Loucy (cell line): ENCODE measurements around the gene C22orf23.
"Not testable (repeated sequence)": the region's sequence is repeated elsewhere in the genome, so short reads cannot be mapped to it uniquely, and the experiment has no call there.

Experiments used
- H2AFZ ChIP-seq: fragments of 200-600 bp; sonication (generic); 2 replicates; pipeline ENCODE4 v1.6.0; 2016; ENCODE audit warnings: antibody characterized with exemption, mild to moderate bottlenecking, low read length, moderate library complexity
- H3F3A ChIP-seq: fragments of 200-600 bp; 2 replicates; pipeline ENCODE4 v1.6.0; 2016; ENCODE audit warnings: antibody characterized with exemption, low read depth, mild to moderate bottlenecking
- H3K27me3 ChIP-seq: fragments of 200-600 bp; sonication (generic); 2 replicates; pipeline ENCODE4 v1.6.1; 2014; ENCODE audit warnings: low read length, mild to moderate bottlenecking; ENCODE audit not compliant: insufficient read depth, poor library complexity, severe bottlenecking
- H3K36me3 ChIP-seq: fragments of 200-600 bp; sonication (generic); 2 replicates; pipeline ENCODE4 v1.6.1; 2016; ENCODE audit warnings: low read length; ENCODE audit not compliant: insufficient read depth
- H3K4me1 ChIP-seq: fragments of 200-600 bp; sonication (generic); 2 replicates; pipeline ENCODE4 v1.5.1; 2014; ENCODE audit warnings: low read length, mild to moderate bottlenecking; ENCODE audit not compliant: insufficient read depth, poor library complexity, severe bottlenecking
- H3K4me2 ChIP-seq: fragments of 200-600 bp; sonication (generic); 2 replicates; pipeline ENCODE4 v1.6.0; 2014; ENCODE audit warnings: antibody characterized with exemption, low read length, low read depth, mild to moderate bottlenecking; ENCODE audit not compliant: poor library complexity, severe bottlenecking
- H3K4me3 ChIP-seq: fragments of 200-600 bp; sonication (generic); 2 replicates; pipeline ENCODE4 v1.5.1; 2014; ENCODE audit warnings: low read length, mild to moderate bottlenecking, mixed read lengths; ENCODE audit not compliant: poor library complexity, severe bottlenecking
- H3K79me2 ChIP-seq: fragments of 200-600 bp; sonication (generic); 2 replicates; pipeline ENCODE4 v1.6.1; 2014; ENCODE audit warnings: low read length; ENCODE audit not compliant: insufficient read depth
- H3K9ac ChIP-seq: fragments of 200-600 bp; sonication (generic); 2 replicates; pipeline ENCODE4 v1.6.0; 2014; ENCODE audit warnings: mild to moderate bottlenecking, low read depth, low read length, moderate library complexity; ENCODE audit not compliant: poor library complexity, severe bottlenecking
- H3K9me2 ChIP-seq: fragments of 200-600 bp; sonication (generic); replicated peaks from 2 replicates; pipeline ENCODE4 v1.6.1; 2016; ENCODE audit warnings: low read depth, low read length, mixed read lengths
- H3K9me3 ChIP-seq: fragments of 200-600 bp; sonication (generic); 2 replicates; pipeline ENCODE4 v1.6.1; 2014; ENCODE audit warnings: mild to moderate bottlenecking, antibody characterized with exemption, low read length, low read depth; ENCODE audit not compliant: insufficient read depth
- H4K20me1 ChIP-seq: fragments of 200-600 bp; sonication (generic); 2 replicates; pipeline ENCODE4 v1.6.0; 2014; ENCODE audit warnings: antibody characterized with exemption, low read length, mild to moderate bottlenecking; ENCODE audit not compliant: insufficient read depth, poor library complexity, severe bottlenecking
- CTCF ChIP-seq: fragments of 200-600 bp; sonication (generic); conservative IDR thresholded peaks from 2 replicates; pipeline ENCODE4 v1.5.1; 2014; ENCODE audit warnings: mild to moderate bottlenecking, antibody characterized with exemption, low read length
- EZH2phosphoT487 ChIP-seq: fragments of 200-600 bp; IDR thresholded peaks from 2 replicates; pipeline ENCODE4 v1.6.1; 2018; ENCODE audit warnings: antibody characterized with exemption, mild to moderate bottlenecking, moderate library complexity, borderline replicate concordance

Gene C22orf23

GRCh38 chr22:37951305-37951704 is 2.1 kb downstream of the C22orf23 start:
- Histone ChIP-seq H4K20me1 (peaks cover 7% of the 10 kb centered on the region), H3K79me2 (peaks cover 19% of the 10 kb centered on the region), H3F3A (no peaks in the 10 kb centered on the region), H3K27me3 (no peaks in the 10 kb centered on the region), H3K9me2 (no peaks in the 10 kb centered on the region), H3K4me3 (no peak overlapping the region), H3K4me1 (peaks cover 13% of the 10 kb centered on the region), H2AFZ (no peak overlapping the region), H3K9me3 (no peaks in the 10 kb centered on the region), H3K36me3 (no peaks in the 10 kb centered on the region), H3K9ac (no peak overlapping the region), H3K4me2 (no peak overlapping the region)
- TF ChIP-seq CTCF (no peak), EZH2phosphoT487 (no peak)

GRCh38 chr22:37947142-37947795 is 6.1 kb downstream of the C22orf23 start:
- H3K9me3 ChIP-seq, H3K36me3 ChIP-seq, H3K9ac ChIP-seq, H3K79me2 ChIP-seq, H4K20me1 ChIP-seq, H3K27me3 ChIP-seq, H3K9me2 ChIP-seq, H3K4me2 ChIP-seq, H3K4me1 ChIP-seq, H3K4me3 ChIP-seq, H2AFZ ChIP-seq, H3F3A ChIP-seq: not testable (repeated sequence)

- not testable (repeated sequence) for H3K4me2 ChIP-seq, H3K4me1 ChIP-seq, H4K20me1 ChIP-seq, H3K9me3 ChIP-seq, H3K36me3 ChIP-seq, H3F3A ChIP-seq, H3K79me2 ChIP-seq, H3K27me3 ChIP-seq, H3K9me2 ChIP-seq, H2AFZ ChIP-seq, H3K9ac ChIP-seq, H3K4me3 ChIP-seq
These were observed 9.0 kb downstream of the C22orf23 start for GRCh38 chr22:37944423-37944822.

DNA sequence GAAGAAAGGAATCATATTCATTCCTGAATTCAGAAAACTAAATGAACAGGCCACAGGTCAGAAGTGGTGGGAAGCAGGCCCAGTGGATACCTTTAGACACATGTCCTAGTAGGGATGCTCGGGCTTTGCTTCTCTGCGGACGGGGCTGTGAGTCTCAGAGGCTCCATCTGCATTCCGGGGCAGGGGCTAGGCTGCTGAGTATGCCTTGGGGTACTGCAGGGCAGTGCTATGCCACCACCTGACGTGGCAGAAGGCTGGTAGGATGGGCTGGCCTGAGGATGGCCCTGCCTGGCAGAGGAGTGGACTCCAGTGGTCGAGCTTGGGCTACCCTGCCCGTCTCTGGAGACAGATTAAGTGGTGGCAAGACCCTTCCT is 9.6 kb downstream of the C22orf23 start:
- Histone ChIP-seq H3K9me3 (no peaks in the 10 kb centered on the region), H2AFZ (no peak overlapping the region)
- no peak for TF ChIP-seq EZH2phosphoT487
- no peak for TF ChIP-seq CTCF

More for the DNA sequence above, 9.6 kb downstream of the C22orf23 start:
- no peaks in the 10 kb centered on the region for H4K20me1 ChIP-seq
- no peaks in the 10 kb centered on the region for H3F3A ChIP-seq
- H3K9ac ChIP-seq: no peak overlapping the region
- no peak overlapping the region for H3K4me3 ChIP-seq
- H3K27me3 ChIP-seq: no peaks in the 10 kb centered on the region
- H3K36me3 ChIP-seq: no peaks in the 10 kb centered on the region; the same call in 1 of the 2 replicates
- H3K9me2 ChIP-seq: no peaks in the 10 kb centered on the region
- no peaks in the 10 kb centered on the region for H3K4me1 ChIP-seq
- no peak overlapping the region for H3K4me2 ChIP-seq
- H3K79me2 ChIP-seq: no peaks in the 10 kb centered on the region
